Jurkat, Clone E6-1 (cell line): ENCODE data around the gene TTL.
"Not testable (repeated sequence)": the region's sequence is repeated elsewhere in the genome, so short reads cannot be mapped to it uniquely, and the experiment has no call there.

Experiments used
- DNase-seq: peaks from one replicate; pipeline ENCODE4 v3.0.0-alpha.2; 2011; ENCODE audit warnings: low read depth, low spot score
- H3K4me3 ChIP-seq: 2 replicates; pipeline ENCODE4 v1.5.1; 2011; ENCODE audit warnings: mild to moderate bottlenecking, low read length, control low read depth, moderate library complexity

The TTL gene

GRCh38 chr2:112547333-112547732 is 65.4 kb downstream of the TTL start:
- no peak for DNase-seq
- no peak overlapping the region for H3K4me3 ChIP-seq

DNA sequence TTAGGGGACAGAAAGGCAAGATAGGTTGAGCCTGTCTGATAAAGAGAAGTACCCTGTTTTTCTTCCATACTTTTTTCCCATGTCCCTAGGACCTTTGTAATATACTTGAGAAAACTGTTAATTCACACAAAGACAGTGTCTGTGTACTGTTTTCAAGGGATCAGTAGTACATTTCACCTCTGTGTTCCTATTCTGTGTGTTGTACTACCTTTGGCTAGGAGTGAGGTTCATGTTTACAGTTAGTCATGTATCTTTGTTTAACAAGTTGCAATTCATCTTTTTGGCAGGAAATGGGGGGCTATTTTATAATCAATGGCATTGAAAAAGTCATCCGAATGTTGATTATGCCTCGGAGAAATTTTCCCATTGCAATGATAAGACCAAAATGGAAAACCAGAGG is 67.0 kb downstream of the TTL start:
- no peak for DNase-seq
- H3K4me3 ChIP-seq, result no peak overlapping the region

DNA sequence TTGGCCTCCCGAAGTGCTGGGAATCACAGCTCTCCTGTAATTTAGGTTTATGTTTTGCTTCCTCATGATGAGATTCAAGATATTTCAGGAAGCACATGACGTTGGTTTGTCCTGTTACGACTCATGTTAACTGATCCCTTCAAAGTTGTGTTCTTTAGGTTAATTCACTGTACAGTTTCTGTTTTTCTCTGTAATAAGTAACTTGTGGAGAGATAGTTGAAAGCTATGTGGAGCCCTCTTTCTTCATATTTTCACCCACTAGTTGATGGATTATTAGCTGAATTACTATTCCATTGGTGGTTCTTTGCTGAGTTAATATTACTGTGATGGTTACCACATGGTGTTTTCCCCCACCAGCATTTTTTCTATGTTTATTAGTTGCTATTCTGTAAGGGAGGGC is 84.1 kb downstream of the TTL start:
- no peak overlapping the region for H3K4me3 ChIP-seq
- no peak for DNase-seq

DNA sequence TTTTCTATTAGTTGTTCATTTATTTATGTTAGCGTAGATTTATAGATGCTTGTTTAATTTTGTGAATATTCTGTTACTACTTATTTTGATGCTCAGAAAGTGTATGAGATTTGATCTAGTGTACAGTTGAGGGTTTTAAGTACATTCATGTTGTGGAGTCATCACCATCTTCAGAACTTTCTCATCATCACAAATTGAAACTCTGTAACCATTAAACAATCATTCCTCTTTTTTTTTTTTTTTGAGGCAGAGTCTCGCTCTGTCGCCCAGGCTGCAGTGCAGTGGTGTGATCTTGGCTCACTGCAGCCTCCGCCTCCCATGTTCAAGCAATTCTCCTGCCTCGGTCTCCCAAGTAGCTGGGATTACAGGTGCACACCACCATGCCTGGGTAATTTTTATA is 84.6 kb downstream of the TTL start:
- not testable (repeated sequence) for DNase-seq, H3K4me3 ChIP-seq

DNA sequence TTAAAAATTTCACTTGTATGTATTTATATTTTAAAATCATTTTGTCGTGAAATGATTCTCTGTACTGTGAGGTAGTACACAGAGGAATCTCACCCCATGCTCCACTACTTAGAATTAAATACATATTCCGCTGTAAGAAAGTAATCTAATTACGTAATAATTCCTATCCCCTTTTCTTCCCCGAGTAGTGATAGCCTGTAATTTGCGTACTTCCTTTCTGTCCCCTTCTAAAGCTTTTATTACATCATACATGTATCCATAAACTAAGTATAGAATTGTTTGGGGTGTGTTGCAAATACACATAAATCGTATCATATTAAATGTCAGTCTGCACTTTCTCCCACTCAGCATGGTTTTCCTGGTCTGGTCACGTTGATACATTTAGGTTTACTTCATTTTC is 90.0 kb downstream of the TTL start:
- no peak overlapping the region for H3K4me3 ChIP-seq
- DNase-seq, result no peak

- DNase-seq, result no peak
- no peak overlapping the region for H3K4me3 ChIP-seq
Measured at GRCh38 chr2:112577756-112578155, 95.8 kb downstream of the TTL start.

GRCh38 chr2:112579241-112579640 is 97.3 kb downstream of the TTL start:
- no peak overlapping the region for H3K4me3 ChIP-seq
- no peak for DNase-seq

DNA sequence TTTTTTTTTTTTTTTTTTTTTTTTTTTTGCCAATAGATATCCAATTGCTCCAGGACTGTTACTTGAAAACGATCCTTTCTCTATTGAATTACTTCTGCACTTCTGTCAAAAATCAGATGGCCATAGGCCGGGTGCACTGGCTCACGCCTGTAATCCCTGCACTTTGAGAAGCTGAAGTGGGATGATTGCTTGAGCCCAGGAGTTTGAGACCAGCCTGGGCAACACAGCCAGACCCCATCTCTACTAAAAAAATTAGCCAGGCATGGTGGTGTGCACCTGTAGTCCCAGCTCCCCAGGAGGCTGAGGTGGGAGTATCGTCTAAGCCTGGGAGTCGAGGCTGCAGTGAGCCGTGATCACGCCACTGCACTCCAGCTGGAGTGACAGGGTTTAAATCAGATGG is 98.1 kb downstream of the TTL start:
- no peak for DNase-seq
- no peak overlapping the region for H3K4me3 ChIP-seq

DNA sequence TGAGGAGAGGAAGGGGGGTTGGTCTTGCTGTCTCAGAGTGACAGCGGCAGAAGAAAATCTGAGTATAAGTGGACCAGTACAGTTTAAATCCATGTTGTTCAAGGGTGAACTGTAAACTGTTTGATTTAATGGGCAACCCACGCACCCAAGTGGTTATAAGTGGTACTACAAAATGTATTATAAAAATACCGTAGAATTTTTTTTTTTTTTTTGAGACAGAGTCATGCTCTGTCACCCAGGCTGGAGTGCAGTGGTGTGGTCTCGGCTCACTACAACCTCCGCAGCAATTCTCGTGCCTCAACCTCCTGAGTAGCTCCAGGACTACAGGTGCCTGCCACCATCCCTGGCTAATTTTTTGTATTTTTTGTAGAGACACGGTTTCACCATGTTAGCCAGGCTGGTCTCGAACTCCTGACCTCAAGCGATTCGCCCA is 100.4 kb downstream of the TTL start:
- DNase-seq, result peak; percentile 54
- H3K4me3 ChIP-seq, result no peak overlapping the region

DNA sequence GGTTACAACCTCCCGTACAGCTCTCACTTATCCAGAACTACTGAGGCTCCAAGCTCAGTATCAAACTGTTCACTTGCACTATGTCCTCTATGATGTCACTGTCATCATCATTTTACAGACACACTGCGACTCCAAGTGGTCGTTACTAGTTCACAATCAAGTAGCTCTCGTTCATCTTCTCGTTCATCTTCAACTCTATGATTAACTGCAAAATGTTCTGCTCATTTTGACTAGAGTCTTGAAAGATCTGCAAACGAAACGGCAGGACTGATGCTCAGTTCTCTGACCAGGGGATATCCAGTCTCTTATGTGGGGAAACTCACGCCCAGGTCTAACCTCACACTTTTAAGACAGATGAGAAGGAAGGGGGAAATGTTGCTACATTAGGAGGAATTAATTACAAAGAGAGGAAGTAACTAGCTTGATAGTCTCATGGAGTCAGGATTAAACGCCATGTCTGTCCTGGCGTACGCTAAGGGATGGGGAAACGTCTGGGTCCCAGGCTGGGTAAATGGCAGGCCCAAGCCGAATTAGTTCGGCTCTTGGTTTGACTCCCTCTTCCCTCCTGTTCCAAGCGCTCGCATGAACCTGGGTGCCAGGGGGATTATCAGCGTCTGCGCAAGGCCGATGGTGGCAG is 101.7 kb downstream of the TTL start:
- DNase-seq, result peak; percentile 5
- no peak overlapping the region for H3K4me3 ChIP-seq

DNA sequence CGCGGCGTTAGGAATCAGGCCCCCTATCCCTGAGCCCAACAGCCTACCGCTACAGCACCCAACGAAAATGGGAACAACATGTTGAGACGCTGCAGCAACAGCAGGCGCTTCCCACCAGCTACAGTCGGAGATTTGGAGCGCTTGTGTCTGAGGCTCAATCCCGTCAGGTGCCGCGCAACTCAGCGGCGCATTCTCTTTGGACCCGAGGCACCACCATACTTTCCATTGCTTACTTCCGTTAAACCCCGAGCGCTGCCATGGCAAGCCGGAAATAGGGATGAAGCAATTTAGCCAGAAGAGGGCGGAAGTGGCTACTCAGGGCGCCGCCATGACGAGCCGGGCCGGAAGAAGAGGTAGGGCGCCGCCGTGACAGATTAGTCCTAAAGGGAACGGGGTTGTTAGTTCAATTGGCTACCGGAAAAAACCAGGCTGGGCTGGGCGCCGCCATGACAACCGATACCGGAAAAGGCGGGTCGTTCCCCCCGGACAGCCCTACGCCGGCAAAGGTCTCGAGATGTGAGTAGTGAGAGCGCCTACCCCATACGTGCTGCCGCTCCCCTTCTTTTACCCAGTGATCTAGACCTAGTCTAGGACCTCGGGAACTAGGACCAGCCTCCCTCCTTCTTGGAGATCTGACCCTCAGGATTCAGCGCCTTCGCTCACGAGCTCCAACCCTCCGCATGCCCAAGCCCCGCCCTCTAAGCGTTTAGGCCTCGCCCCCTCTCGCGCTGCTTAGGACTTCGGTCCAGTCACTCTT is 102.4 kb downstream of the TTL start, which contains the start of gene CHCHD5:
Gene CHCHD5, plus strand, starts transcription at position 476 of the 757 bp plus-strand sequence. Its CDS starts 39 bp downstream, at position 515.
- no peak within 1 kb of the TSS for H3K4me3 ChIP-seq
- DNase-seq, result no peak

DNA sequence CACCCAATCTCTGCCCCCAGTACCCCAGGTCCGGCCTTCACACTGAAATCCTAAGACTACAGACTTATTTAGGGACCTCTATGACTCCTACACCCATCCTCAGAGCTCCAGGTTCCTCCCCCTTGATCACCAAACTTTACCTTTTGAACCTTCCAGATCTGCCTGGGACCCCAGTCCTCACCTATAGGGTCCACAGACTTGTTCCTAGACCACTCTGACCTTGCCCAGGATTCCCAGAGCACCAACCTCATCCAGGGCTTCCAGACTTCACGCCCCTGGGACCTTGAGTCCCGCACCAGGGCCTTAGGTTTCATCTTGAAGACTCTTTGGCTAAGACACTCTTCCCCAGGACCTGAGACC is 102.9 kb downstream of the TTL start:
- H3K4me3 ChIP-seq, result no peak overlapping the region
- no peak for DNase-seq

- no peak overlapping the region for H3K4me3 ChIP-seq
- no peak for DNase-seq
Measured at GRCh38 chr2:112585400-112585799, 103.4 kb downstream of the TTL start.

DNA sequence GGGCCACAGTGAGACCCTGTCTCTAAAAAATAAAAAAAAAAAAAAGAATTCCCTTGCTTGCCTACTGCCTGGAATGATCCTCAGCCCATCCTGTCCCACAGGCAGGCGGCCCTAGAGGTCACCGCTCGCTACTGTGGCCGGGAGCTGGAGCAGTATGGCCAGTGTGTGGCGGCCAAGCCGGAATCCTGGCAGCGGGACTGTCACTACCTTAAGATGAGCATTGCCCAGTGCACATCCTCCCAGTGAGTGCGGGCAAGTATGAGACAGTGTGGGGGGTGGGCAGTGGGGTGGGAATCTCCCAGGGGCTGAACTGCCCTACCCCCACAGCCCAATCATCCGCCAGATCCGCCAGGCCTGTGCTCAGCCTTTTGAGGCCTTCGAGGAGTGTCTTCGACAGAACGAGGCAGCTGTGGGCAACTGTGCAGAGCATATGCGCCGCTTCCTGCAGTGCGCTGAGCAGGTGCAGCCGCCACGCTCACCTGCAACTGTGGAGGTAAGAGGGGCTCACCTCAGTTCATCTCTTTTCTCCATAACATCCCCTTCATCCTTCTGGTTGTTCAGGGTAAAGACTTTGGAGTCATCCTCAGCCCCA is 104.0 kb downstream of the TTL start:
- no peak for DNase-seq
- no peak overlapping the region for H3K4me3 ChIP-seq

DNA sequence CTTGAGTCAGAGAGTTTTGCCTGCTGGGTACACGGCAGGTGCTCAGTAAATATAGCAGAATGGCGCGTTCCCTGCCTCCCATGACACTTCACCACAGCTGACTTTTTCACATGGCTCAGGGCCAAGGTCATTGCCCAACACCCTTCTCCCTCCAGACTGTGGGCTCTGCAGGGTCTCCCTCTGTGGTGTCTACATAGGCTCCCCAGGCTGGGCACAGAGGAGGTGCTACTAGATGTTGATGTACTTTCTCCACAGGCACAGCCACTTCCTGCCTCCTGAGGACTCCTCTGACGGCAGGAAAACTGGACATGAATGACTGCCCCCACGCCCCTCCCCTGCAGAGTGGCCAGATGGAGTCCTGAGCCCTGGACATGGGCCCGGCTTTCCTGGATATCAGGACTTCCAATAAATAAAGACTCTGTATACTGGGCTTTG is 106.7 kb downstream of the TTL start:
- no peak for DNase-seq
- no peak overlapping the region for H3K4me3 ChIP-seq
